ENCODE results near the gene HOXA11. TPM values are rescaled to one million over a fixed set of nuclear protein-coding genes. Genes with fewer than 3 reads are reported as not detected.

HOXA11 gene
- total RNA-seq, 1 experiment from 2014 or later = not detected

DNA sequence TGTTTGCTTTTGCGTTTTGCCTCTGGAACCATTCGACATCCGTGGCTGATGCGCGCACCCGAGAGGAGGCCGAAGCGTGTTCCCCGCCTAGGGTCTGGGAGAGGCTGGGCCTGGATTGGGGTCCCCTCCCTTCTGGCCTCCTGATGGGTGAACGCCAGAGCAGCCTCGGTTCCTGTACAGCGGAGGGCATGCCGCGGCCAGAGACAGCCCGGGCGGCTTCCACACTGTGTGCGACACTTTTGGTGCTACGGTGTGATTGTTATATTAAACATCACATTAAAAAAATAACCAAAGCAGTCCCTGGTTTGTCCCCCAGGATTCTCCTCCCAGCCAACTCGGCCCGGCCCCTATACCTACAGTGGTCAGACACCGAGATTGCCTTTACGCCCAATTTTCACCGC lies 24.9 kb downstream of the HOXA11 start:
- no peaks in the 10 kb centered on the region for H3K79me1 ChIP-seq (ENCODE audit: insufficient read depth, low read depth, low read length, poor library complexity, severe bottlenecking)
- H2BK5ac ChIP-seq (ENCODE audit: insufficient read length, low read length) = no peak overlapping the region
- H3K4me1 ChIP-seq (ENCODE audit: insufficient read depth, low read length) = no peaks in the 10 kb centered on the region
- no peaks in the 10 kb centered on the region for H3K79me2 ChIP-seq (ENCODE audit: insufficient read depth, low read length)
- no CpG with 5 or more reads among the region's 23 CpGs for WGBS (ENCODE audit: extremely low coverage, insufficient read length, low lambda C conversion rate)
- Mint-ChIP-seq H3K36me3 (ENCODE audit: insufficient read depth in 1 of 3, low read depth in 3 of 3) (peaks cover 0 to 4% (median 0%) of the 10 kb centered on the region in 3 experiments; a peak in 3 of 7 replicates), H3K27me3 (ENCODE audit: low read depth) (peaks cover 98% of the 10 kb centered on the region), H3K27ac (no peak overlapping the region), H3K4me1 (peaks cover 3 to 17% of the 10 kb centered on the region in 2 experiments), H3K4me3 (peak overlapping the region in 1 of 2 experiments; percentile 40; a peak in 2 of 5 replicates), H3K9me3 (peaks cover 14 to 15% of the 10 kb centered on the region in 2 experiments)
- H3K14ac ChIP-seq (ENCODE audit: insufficient read depth, low read length) = no peak overlapping the region
- no peaks in the 10 kb centered on the region for H3K9me3 ChIP-seq (ENCODE audit: control insufficient read depth, low read depth, low read length)
- H3K23ac ChIP-seq (ENCODE audit: insufficient read length, low read depth, low read length) = no peak overlapping the region
- no peak overlapping the region for H3K56ac ChIP-seq (ENCODE audit: insufficient read length, low read depth, low read length)
- H4K91ac ChIP-seq (ENCODE audit: insufficient read length, low read depth, low read length) = no peak overlapping the region
- no peaks in the 10 kb centered on the region for H3K23me2 ChIP-seq (ENCODE audit: insufficient read length, low read depth, low read length, poor library complexity, severe bottlenecking)
- no peak overlapping the region for H3K4ac ChIP-seq (ENCODE audit: low read depth, low read length)
- H2AK5ac ChIP-seq (ENCODE audit: insufficient read length, low read length) = no peak overlapping the region
- TF ChIP-seq, protein P1, sequence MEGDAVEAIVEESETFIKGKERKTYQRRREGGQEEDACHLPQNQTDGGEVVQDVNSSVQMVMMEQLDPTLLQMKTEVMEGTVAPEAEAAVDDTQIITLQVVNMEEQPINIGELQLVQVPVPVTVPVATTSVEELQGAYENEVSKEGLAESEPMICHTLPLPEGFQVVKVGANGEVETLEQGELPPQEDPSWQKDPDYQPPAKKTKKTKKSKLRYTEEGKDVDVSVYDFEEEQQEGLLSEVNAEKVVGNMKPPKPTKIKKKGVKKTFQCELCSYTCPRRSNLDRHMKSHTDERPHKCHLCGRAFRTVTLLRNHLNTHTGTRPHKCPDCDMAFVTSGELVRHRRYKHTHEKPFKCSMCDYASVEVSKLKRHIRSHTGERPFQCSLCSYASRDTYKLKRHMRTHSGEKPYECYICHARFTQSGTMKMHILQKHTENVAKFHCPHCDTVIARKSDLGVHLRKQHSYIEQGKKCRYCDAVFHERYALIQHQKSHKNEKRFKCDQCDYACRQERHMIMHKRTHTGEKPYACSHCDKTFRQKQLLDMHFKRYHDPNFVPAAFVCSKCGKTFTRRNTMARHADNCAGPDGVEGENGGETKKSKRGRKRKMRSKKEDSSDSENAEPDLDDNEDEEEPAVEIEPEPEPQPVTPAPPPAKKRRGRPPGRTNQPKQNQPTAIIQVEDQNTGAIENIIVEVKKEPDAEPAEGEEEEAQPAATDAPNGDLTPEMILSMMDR (conservative IDR thresholded peaks at IDR 0.05) = no peak
- H2BK20ac ChIP-seq (ENCODE audit: low read depth, low read length, poor library complexity, severe bottlenecking) = no peak overlapping the region
- no peak overlapping the region for H4K8ac ChIP-seq (replicated peaks; ENCODE audit: insufficient read length, low read depth, low read length)
- H3K4me2 ChIP-seq (ENCODE audit: insufficient read depth, insufficient read length, low read length) = peak overlapping the region; percentile 47
- H3T11ph ChIP-seq (ENCODE audit: low read length) = no peak overlapping the region
- H3K27ac ChIP-seq (ENCODE audit: insufficient read length, low read depth, low read length) = no peak overlapping the region
- H3K18ac ChIP-seq (ENCODE audit: insufficient read length, low read depth, low read length) = no peak overlapping the region
- peaks cover 97% of the 10 kb centered on the region for H3K27me3 ChIP-seq (ENCODE audit: insufficient read depth, low read length)
- H2BK12ac ChIP-seq (ENCODE audit: insufficient read length, low read depth, low read length) = no peak overlapping the region
- H3K9ac ChIP-seq (ENCODE audit: extremely low read depth, insufficient read length, low read length) = no peak overlapping the region
- no peak overlapping the region for H2BK120ac ChIP-seq (ENCODE audit: low read depth, low read length, poor library complexity, severe bottlenecking)
- H4K20me1 ChIP-seq (ENCODE audit: control insufficient read depth, insufficient read depth, insufficient read length) = no peaks in the 10 kb centered on the region
- no peak overlapping the region for H2AFZ ChIP-seq (ENCODE audit: low read length)
- no peak overlapping the region for H4K5ac ChIP-seq (ENCODE audit: insufficient read length, low read depth, low read length)
- peak; percentile 21 for DNase-seq
- no peak overlapping the region for H2BK15ac ChIP-seq (ENCODE audit: low read depth, low read length)

Data from H9 (cell line).